Measurements from ENCODE around the gene CAPN3. TPM values are rescaled to one million over a fixed set of nuclear protein-coding genes. Genes with fewer than 3 reads are reported as not detected.

The CAPN3 gene
- total RNA-seq, 4 donors from 2014 or later: 0.79 to 16.2 (median 3.9) TPM

DNA sequence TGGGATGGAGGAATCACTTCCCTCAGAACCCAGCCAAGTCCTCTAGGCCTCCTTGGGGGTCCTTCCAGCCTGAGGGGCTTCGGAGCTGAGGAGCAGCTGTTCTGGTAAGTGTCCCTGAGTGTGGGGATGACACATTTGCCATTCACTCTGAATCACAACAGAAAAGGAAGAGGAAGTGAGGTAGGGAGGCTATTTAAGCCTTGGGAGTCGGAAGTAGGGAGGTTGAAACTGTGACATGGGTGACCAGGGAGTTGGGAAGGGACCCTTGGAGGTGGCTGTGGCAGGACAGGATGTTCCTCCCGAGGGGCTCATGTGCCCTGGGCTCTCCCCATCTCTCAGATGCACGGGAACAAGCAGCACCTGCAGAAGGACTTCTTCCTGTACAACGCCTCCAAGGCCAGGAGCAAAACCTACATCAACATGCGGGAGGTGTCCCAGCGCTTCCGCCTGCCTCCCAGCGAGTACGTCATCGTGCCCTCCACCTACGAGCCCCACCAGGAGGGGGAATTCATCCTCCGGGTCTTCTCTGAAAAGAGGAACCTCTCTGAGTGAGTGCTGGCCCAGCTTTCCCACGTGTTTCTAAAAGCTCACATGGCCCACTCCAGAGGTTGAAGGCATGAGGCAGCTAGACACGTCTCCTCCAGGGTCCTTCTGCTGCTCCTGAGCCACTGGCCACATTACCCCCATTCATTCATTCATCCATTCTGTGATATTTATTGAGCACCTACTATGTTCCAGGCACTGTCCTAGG lies 43.3 kb downstream of the CAPN3 start:
- TF ChIP-seq POLR2AphosphoS5 (IDR thresholded peaks at IDR 0.05): no peak
- no peak for TF ChIP-seq POLR2A (IDR thresholded peaks at IDR 0.05)
- TF ChIP-seq, protein P1, sequence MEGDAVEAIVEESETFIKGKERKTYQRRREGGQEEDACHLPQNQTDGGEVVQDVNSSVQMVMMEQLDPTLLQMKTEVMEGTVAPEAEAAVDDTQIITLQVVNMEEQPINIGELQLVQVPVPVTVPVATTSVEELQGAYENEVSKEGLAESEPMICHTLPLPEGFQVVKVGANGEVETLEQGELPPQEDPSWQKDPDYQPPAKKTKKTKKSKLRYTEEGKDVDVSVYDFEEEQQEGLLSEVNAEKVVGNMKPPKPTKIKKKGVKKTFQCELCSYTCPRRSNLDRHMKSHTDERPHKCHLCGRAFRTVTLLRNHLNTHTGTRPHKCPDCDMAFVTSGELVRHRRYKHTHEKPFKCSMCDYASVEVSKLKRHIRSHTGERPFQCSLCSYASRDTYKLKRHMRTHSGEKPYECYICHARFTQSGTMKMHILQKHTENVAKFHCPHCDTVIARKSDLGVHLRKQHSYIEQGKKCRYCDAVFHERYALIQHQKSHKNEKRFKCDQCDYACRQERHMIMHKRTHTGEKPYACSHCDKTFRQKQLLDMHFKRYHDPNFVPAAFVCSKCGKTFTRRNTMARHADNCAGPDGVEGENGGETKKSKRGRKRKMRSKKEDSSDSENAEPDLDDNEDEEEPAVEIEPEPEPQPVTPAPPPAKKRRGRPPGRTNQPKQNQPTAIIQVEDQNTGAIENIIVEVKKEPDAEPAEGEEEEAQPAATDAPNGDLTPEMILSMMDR (IDR thresholded peaks at IDR 0.05): no peak
- Histone ChIP-seq H3K36me3 (peaks cover 0 to 50% of the 10 kb centered on the region in 2 donors), H3K9me3 (no peaks in the 10 kb centered on the region), H3K4me1 (peaks cover 0 to 7% (median 0%) of the 10 kb centered on the region in 3 donors), H3K4me3 (no peak overlapping the region), H3K27ac (no peak overlapping the region), H3K27me3 (no peaks in the 10 kb centered on the region)
- no peak for ATAC-seq
- WGBS, 2 donors (ENCODE audit: low coverage in 1 of 2): 88 to 91% methylated on average over 4 to 12 of the region's 15 CpGs

DNA sequence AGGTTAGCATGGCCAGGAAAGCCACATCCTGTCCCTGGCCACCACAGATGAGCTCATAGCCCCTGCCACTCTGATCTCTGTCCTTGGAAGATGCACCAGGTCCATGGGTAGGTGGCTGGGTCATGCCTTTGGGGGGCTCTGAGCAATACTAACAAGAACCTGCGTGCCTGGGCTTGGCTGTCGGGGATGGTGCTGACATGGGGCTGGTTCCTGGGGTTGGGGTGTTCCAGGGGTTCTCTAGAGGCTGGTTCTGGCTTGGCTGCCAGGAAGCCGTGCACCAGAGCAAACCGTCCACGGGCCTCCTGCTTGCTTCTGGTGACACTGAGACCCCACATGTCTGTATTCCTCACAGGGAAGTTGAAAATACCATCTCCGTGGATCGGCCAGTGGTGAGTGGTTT lies 44.1 kb downstream of the CAPN3 start:
- no peak for ATAC-seq
- TF ChIP-seq, protein P1 (IDR thresholded peaks at IDR 0.05): no peak
- peaks cover 0 to 50% of the 10 kb centered on the region in 2 donors for H3K36me3 ChIP-seq
- no peak overlapping the region for H3K4me3 ChIP-seq
- 85 to 100% methylated on average over 1 to 4 of the region's 7 CpGs for WGBS, 2 donors (ENCODE audit: low coverage in 1 of 2)
- no peaks in the 10 kb centered on the region for H3K27me3 ChIP-seq
- H3K4me1 ChIP-seq: peaks cover 0 to 7% (median 0%) of the 10 kb centered on the region in 3 donors
- no peaks in the 10 kb centered on the region for H3K9me3 ChIP-seq
- no peak overlapping the region for H3K27ac ChIP-seq

DNA sequence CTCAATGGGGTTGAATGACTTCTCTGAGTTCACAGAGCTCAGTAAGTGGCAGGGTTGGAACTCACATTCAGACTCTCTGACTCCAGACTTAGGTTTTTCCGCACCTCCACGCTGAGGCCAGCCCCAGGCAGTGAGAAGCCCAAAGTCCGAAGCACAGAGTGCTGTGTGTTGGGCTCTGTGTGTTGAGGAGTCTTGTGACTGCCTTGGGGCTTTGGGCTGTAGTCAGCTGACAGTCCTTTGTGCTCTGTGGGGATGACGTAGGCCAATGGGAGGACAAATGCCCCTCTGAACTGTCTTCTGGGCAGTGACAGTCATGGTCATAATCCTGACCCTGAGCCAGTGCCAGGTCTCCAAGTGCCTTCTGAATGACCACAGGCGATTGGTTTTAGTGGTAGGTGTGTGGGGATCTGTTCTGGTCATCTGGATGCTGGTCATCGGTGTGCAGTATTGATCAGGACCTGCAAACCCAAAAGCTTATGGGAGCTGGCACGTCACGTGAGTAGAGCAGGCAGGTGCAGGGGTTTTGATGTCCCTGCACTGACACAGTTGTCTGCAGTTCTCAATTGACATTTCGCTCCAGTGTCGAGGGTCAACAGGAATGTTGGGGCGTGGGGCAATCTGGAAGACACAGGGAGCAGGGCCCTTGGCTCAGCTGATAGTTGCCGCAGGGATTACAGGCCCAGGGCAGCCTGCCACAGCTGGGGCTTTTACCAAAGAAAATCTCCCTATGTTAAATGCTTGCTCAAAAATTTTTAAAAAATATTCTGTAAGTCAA lies 45.3 kb downstream of the CAPN3 start:
- Histone ChIP-seq H3K36me3 (peaks cover 0 to 41% of the 10 kb centered on the region in 2 donors), H3K27me3 (no peaks in the 10 kb centered on the region), H3K27ac (no peak overlapping the region), H3K4me1 (peaks cover 0 to 7% (median 0%) of the 10 kb centered on the region in 3 donors), H3K9me3 (no peaks in the 10 kb centered on the region), H3K4me3 (no peak overlapping the region)
- TF ChIP-seq, protein P1 (IDR thresholded peaks at IDR 0.05): no peak
- WGBS, 2 donors (ENCODE audit: low coverage in 1 of 2): 82% methylated on average over 3 of the region's 12 CpGs; no CpG with 5 or more reads in 1 of the 2 donors
- ATAC-seq: no peak

DNA sequence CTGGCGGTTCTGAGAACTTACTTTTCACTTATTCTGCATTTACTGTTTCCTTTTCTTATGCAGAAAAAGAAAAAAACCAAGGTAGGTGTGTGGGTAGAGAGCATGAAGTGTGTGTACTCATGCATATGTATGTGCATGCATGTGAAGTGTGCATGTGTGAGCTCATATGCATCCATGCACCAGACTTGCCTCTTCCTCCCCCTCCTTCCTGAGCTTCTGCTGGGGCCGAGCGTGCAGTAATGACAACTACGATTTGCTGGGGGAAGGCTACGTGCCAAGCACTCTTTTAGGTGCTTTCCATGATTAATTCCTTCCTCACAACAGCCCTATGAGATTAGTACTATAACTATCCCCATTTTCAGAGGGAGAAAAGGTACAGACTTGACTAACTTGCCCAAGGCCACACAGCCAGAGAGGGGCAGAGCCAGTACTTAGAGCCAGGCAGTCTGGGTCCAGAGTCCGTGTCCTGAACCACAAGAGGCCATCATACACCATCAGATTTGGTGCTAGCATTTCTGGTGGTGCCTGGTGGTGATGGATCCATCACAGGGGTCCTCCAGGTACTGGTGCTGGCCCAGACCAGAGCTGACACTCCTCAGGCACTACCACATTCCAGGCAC lies 46.7 kb downstream of the CAPN3 start:
- Histone ChIP-seq H3K4me1 (peaks cover 0 to 7% (median 0%) of the 10 kb centered on the region in 3 donors), H3K4me3 (no peak overlapping the region), H3K27me3 (no peaks in the 10 kb centered on the region), H3K27ac (no peak overlapping the region), H3K36me3 (peaks cover 0 to 46% of the 10 kb centered on the region in 2 donors), H3K9me3 (no peaks in the 10 kb centered on the region)
- TF ChIP-seq POLR2AphosphoS5 (IDR thresholded peaks at IDR 0.05): no peak
- no peak for ATAC-seq
- 28 to 79% methylated on average over 1 to 5 of the region's 6 CpGs for WGBS, 2 donors (ENCODE audit: low coverage in 1 of 2)

DNA sequence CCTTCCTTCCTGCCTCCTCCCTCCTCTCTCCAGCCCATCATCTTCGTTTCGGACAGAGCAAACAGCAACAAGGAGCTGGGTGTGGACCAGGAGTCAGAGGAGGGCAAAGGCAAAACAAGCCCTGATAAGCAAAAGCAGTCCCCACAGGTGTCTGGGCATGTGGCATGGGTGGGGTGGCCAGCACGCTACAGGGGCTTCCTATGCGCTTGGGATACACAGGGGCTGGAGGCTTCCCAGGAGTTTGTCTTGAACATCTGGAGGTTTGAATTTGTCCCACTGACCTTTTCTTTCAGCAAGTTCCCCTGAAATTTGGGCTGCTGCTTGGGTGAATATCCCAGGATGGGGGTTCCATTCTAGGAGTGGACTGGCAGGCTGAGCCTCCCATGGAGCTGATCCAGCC lies 48.9 kb downstream of the CAPN3 start:
- ATAC-seq: no peak

More for the DNA sequence above, 48.9 kb downstream of the CAPN3 start:
- Histone ChIP-seq H3K27ac (no peak overlapping the region), H3K4me3 (no peak overlapping the region), H3K9me3 (no peaks in the 10 kb centered on the region), H3K27me3 (no peaks in the 10 kb centered on the region), H3K4me1 (peaks cover 0 to 7% (median 0%) of the 10 kb centered on the region in 3 donors), H3K36me3 (peaks cover 0 to 50% of the 10 kb centered on the region in 2 donors)
- TF ChIP-seq POLR2AphosphoS5 (IDR thresholded peaks at IDR 0.05) (no peak), POLR2A (IDR thresholded peaks at IDR 0.05) (no peak), EP300 (IDR thresholded peaks at IDR 0.05) (no peak)
- TF ChIP-seq, protein P1 (IDR thresholded peaks at IDR 0.05): no peak
- no CpG with 5 or more reads among the region's 4 CpGs for WGBS, 2 donors (ENCODE audit: low coverage in 1 of 2)
